ENCODE results near the gene SCN4A.

DNA sequence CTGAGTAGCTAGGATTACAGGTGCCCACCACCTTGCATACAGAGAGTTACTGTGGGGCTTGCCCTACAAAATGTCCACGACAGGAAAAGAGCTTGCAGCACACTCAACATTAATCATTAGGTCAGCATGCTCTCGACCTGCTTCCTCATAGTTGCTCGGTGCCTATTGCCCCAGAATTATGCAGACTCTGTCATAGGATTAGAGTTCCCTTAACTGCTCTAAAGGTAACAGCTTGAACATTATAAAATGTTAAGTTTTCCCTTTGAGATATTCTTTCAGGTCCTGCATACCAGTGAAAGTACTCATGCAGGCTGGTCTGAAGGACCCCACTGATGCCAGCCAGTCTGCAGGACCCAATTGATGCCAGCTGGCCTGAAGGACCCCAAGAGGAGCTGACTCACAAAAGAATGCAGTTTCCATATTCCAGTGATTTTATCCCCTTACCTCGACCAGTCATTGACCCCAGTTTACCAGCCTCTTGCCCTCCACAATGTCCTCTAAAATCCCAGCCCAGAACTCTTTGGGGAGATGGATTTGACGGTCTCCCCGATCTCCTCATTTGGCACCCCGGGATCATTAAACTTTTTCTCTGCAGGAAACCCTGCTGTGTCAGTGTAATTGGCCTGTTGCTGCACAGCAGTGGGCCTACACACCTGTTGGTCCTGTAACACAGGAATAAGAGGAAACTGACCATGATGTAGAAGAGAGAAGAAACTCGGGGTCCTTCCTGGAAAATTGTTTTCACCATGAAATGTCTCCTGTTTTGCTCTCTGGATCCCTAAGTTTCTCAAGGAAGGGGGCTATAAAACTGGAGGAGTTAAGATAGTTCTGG is 37.1 kb upstream of the SCN4A start:
- TF ChIP-seq, protein P1, sequence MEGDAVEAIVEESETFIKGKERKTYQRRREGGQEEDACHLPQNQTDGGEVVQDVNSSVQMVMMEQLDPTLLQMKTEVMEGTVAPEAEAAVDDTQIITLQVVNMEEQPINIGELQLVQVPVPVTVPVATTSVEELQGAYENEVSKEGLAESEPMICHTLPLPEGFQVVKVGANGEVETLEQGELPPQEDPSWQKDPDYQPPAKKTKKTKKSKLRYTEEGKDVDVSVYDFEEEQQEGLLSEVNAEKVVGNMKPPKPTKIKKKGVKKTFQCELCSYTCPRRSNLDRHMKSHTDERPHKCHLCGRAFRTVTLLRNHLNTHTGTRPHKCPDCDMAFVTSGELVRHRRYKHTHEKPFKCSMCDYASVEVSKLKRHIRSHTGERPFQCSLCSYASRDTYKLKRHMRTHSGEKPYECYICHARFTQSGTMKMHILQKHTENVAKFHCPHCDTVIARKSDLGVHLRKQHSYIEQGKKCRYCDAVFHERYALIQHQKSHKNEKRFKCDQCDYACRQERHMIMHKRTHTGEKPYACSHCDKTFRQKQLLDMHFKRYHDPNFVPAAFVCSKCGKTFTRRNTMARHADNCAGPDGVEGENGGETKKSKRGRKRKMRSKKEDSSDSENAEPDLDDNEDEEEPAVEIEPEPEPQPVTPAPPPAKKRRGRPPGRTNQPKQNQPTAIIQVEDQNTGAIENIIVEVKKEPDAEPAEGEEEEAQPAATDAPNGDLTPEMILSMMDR (IDR thresholded peaks at IDR 0.05; ENCODE audit: borderline replicate concordance, extremely low read depth, low read length, poor library complexity, severe bottlenecking) = no peak
- TF ChIP-seq EZH2 (IDR thresholded peaks at IDR 0.05; ENCODE audit: borderline replicate concordance, low read depth, low read length, severe bottlenecking) = no peak

Measured in DND-41 (cell line).